Stimulated activated CD8-positive, alpha-beta memory T cell treated with anti-CD3 and anti-CD28 coated beads, Interleukin-7, amount 100 ng/mL, for 1 hour (primary cell): Measurements from ENCODE around the gene P2RX3.
"Not testable (repeated sequence)": the region's sequence is repeated elsewhere in the genome, so short reads cannot be mapped to it uniquely, and the experiment has no call there.

Experiments
- DNase-seq, 2 donors: peaks; one replicate each; pipeline ENCODE4 v3.0.0-alpha.2; 2020; ENCODE audit warnings: low read depth in 2 of 2

Gene P2RX3

DNA sequence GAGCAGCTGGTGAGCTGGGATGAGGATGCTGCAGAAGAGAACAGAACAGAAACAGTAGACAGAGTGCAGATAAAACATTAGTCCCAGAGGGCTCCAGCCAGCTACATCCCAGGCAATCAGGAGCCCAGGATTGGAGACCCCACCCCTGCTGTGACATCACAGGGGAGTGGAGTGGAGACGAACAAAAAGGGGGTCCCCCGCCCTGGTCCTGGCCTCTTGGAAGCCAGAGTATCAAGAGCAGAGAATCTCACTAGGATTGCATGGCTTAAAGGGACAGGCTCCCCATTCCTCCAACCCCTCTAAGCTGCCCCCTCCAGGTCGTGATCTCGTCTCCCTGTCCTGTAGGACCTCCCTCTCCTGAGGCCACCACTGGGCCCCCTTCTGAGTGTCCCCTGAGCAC lies at the start of gene P2RX3:
P2RX3 (plus strand) TSS at position 211 of the 400 bp plus-strand sequence. CDS start 199 bp downstream, outside the sequence.
- no peak for DNase-seq

- DNase-seq, result no peak
These were observed 49.2 kb upstream of the P2RX3 start for GRCh38 chr11:57288771-57289579.

- no peak for DNase-seq
These were observed 47.9 kb upstream of the P2RX3 start for GRCh38 chr11:57290288-57290687.

DNA sequence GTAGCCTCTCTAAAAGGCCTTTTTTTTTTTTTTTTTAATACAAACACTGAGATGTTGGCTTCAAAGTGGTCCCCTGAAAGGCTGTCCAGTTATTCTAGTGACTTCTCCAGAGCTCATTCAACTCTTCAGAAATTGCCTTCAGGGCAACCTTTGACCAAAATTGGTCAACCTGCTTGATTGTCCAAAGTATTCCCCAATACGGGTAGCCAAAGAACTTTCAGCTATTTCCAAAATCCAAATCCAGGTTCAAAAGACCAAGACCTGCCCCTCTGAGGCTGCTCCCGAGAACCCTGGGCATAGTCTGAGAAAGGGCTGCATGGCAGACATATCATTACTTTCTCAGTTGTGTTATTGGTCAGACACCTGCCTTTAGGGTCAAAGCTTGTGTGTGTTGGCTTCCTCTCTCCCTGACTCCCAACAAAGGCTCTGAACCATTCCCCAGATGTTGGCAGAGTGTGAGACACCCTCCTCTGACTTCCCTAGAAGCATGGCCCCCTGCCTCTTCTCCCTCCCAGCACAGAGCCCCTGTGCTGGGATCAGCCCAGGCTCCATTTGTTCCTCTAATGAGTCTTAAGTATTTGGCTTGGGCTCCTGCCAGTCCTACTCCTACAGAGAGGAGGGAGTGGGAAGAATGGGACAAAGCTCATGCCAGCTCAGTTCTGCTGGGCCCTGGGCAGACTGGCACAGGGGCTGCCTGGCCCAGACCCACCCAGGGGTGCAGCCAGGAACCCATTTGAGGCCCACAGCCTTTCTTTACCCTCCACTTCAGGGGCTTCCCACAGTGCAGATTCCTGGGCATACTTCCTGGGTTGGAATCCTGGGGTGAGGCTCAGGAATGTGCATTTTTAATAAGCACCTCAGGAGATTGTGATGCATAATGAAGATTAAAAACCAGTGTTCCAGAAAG lies 43.7 kb upstream of the P2RX3 start:
- DNase-seq, result no peak

- DNase-seq, result not testable (repeated sequence)
These were observed 41.9 kb upstream of the P2RX3 start for GRCh38 chr11:57296205-57296604.

DNA sequence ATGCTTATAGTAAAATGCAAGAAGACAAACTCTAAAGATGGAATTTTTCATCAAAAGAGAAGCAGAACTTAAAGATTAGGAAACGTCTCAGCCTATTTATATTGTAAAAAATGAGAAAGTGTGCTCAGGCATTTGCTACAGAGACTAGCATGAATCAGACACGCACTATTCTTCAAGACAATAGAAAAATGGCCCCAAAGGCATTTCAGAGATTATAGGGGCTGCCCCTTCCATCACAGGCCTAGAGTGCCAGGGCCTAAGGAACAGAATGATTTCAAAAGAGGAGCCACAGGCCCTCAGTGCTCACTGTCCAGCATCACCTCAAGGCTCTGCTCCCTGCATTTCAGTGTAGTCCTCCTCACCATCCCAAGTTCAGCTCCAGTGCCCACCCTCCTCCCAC lies 40.9 kb upstream of the P2RX3 start:
- DNase-seq, result no peak

DNA sequence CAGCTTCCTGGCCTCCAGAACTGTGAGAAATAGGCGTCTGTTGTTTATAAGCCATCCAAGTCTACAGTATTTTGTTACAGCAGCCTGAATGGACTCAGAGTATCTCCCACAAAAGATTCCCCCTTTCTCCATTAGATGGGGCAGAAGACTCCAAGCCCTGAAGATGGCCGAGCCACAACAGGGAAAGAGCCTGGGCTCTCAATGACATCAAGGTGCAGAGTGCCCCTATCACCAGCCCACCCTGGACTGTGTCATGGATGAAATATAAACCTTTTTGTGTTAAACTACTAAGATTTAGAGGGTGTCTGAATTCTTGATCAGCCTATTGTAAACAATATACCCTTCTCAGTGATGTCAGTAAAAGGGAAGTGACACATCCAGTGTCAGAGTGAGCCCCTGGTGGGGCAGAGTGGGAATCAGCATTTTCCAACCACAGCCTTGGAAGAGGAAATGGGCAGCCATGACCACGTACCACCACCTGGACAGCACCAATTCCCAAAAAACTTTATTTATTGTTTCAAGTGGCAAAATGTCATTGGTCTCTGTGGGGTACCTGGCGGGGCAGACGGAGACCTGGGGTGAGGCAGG lies 38.9 kb upstream of the P2RX3 start:
- no peak for DNase-seq

- no peak for DNase-seq
These were observed 37.4 kb upstream of the P2RX3 start for GRCh38 chr11:57300785-57301184.

DNA sequence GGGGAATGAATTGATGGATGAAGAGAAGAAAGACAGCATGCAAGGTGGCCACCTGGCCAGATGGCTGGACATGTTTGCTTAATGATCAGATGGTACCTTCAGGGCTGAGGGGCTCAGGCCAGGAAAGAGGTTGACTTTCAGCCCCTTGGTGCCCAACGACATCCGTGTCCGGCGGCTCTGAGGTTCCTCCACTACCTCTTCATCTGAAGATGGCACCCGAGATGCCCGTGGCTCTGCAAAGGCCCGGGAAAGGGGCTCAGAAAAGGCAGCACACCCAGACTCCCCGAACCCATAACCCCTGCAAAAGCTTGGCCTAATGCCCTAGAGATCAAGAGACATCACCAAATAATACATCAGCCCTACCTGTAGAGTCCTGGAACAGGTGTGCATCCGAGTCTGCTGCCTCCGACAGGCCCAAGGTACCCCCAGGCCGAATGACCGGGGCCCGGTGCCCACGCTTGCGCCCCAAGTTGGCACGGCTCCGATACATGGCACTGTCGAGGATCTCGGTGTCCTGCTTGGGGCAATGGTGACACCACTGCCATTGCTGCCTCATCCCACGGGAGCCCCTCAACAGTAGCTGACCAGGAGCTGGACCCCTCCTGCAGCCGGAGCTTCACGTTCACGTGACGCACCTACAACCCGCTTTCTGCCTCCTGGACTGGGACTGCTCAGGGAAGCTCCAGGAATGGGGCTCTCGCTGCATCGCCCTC lies 36.3 kb upstream of the P2RX3 start:
- DNase-seq, result no peak

DNA sequence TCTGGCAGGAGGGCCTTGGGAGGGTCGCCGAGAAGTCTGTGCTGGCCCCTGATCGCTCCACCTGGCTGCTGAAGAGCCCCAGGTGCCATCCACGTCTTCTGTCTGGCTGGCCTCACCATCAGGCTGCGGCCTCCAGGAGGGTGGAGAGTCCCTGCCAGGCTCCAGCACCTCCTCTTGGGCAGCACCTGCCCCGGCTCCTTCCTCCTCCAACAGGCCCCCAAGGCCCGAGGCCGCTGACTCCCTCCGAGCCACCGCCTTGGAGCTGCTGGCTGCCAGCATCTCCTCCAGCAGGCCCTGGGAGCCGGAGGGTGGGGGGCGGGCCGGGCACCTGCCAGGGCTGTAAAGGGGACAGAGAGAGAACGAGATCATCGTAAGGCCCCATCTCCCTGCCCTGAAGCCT lies 35.7 kb upstream of the P2RX3 start:
- no peak for DNase-seq

- no peak for DNase-seq
These were observed 34.7 kb upstream of the P2RX3 start for GRCh38 chr11:57303280-57303989.

DNA sequence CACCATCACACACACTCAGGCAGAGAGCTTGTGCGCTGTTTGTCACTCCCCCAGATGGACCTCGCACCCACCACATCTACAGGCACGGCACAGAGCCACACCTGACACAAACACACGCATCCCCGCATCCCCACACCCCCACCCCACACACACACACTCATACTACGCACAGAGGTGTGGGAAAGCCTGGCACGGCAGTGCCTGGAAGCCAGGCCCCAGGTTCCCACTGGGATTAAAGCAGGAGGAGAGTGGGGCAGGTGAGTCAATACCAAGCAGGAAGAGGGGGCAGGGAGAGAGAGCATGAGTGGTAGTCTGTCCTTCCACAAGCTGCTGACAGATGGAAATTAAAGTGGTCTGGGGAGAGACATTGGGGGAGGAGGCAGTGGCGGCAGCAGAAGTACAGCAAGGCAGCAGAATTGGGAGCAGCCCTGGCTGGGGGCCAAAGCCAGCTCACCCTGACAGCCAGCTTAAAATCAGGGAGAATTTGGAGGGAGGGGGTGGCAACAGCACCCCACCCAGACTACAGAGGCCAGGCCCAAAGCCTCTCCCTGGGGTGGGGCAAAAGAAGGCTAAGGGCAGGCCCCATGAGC lies 34.1 kb upstream of the P2RX3 start:
- DNase-seq, result no peak

GRCh38 chr11:57305523-57305922 lies 32.6 kb upstream of the P2RX3 start:
- no peak for DNase-seq

- no peak for DNase-seq
These were observed 31.8 kb upstream of the P2RX3 start for GRCh38 chr11:57306161-57306876.

DNA sequence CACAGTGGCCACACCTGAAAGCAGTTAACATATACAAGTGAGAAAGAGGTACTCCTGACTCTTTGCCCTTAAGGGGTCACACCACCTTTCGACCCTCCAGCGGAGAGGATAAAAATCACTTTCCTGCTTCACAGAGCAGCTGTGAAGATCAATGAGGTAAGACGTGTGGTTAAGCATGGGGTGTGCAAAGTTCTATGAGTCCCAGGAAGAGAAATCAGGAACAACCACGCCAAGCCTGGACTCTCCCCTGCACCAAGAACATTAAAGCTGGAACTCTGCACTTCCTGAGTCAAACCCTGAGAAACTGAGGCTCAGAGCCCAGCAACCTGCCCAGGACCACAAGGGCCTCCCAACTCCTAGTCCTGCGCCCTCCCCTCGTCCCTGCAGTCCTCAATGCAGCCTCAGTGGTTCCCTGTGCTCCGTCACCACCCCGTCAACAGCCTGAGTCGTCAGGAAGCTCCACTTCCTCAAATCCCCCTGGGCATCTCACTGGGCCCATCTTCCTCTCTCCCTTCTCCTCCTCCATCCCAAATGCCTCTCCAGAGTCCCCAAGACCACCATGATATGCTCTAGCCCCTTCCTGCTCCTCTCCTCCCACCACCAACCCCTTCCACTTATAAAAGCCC lies 31.1 kb upstream of the P2RX3 start:
- DNase-seq, result no peak

DNA sequence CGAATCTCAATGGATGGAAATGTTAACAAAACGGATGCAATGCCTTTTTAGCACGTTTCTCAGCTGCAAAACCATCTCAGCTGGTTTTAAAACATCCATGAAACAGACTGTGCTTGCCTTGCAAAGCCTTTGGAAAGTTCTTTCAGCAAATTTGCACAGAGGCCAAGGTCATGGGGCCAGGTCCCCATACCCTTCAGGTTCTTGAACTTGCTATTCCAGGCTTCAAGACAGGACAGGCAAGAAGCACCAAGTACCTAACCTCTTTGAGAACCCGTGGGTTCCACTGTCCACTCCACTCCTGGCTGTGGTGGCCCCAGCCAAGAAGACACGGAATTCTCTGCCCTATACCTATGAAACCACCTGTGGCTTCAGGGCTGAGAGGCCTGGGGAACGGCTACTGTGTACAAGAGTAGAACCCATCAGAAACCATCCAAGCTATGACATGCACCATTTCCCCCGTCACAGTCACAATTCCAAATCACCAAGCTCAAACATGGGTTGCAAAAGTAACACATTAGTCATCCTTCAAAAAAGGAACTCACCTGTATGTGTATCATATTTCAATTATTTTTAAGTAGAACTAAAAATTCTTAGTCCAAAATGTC lies 30.4 kb upstream of the P2RX3 start:
- DNase-seq, result no peak

DNA sequence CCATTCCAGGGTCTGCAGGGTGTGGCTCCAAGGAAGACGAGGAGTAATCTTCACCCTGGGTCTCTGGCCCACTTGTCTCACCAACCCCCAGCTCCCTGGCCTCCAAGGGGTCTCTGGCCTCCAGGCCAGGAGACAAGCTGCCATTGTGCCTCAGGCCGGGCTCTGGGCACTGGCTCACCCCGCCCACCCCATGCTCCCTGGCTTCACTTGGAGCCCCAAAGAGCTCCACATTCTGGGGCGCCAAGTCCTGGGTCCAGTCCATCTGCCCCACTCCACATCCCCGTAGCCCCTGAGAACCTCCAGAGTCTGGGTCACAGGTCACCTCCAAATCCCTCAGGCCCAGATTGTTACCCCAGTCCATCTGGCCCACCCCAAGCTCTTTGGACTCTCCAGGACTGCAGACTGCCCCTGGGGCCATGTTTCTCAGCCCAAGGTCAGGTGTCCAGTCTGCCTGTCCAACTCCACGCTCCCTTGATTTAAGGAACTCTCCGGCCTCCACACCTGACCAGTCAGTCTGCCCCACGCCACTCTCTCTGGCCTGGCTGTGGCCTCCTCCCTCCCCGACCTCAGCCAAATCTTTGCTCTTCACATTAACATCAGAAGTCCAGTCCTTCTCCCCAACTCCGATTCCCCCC lies 29.6 kb upstream of the P2RX3 start:
- DNase-seq, result no peak
